T-helper 17 cell (primary cell): ENCODE data around the gene CAPZA1. TPM values are rescaled to one million over a fixed set of nuclear protein-coding genes. Genes with fewer than 3 reads are reported as not detected.

Experiments
- ATAC-seq: fragments of 150-1000 bp; cut with Tn5 transposase; 2 replicates; pipeline ENCODE4 v1.10.0; 2021; ENCODE audit warnings: mild to moderate bottlenecking, moderate library complexity
- DNase-seq, 3 donors: peaks; one replicate each; pipeline versions ENCODE4 v3.0.0 to v3.0.0-alpha.2; 2020 to 2021
- H3K9me3 ChIP-seq: one replicate; pipeline ENCODE4 v1.7.0; 2013; ENCODE audit warnings: low read length, mild to moderate bottlenecking; ENCODE audit not compliant: control insufficient read depth, poor library complexity, severe bottlenecking
- H3K27ac Mint-ChIP-seq: one replicate; pipeline ENCODE4 v1.8.0; 2022; ENCODE audit warnings: mild to moderate bottlenecking, moderate library complexity, mixed read lengths
- H3K27me3 Mint-ChIP-seq: one replicate; pipeline ENCODE4 v1.8.0; 2022; ENCODE audit warnings: mixed read lengths
- H3K36me3 Mint-ChIP-seq: one replicate; pipeline ENCODE4 v1.8.0; 2022; ENCODE audit warnings: low read depth, mixed read lengths
- H3K4me1 Mint-ChIP-seq: one replicate; pipeline ENCODE4 v1.8.0; 2022; ENCODE audit warnings: mild to moderate bottlenecking, mixed read lengths
- H3K4me3 Mint-ChIP-seq: one replicate; pipeline ENCODE4 v1.8.0; 2022; ENCODE audit warnings: mild to moderate bottlenecking, moderate library complexity, mixed read lengths
- total RNA-seq, 4 donors: library from RNA in 2 of 4; stranded (reverse) in 2 of 4; gene quantifications; one replicate each; pipeline ENCODE4 v1.2.3 and lab custom pipeline; 2022 to 2026

CAPZA1 gene
- total RNA-seq, 2 donors from 2014 or later, result 203 to 224 TPM

DNA sequence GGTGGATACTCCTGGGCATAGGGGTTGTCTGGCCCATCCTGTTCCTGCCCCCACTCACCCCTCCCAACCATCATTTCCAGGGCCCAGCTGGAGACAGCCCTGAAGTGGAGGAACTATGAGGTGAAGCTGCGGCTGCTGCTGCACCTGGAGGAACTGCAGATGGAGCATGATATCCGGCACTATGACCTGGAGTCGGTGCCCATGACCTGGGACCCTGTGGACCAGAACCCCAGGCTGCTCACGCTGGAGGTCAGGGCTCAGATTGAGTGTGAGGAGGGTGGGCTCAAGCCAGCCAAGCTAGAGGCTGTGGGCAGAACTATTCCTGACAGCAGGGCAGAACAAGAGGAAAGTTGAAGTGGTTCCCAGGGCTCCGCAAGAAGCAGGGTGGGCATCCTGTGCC, 73.0 kb downstream of the CAPZA1 start:
- H3K27ac Mint-ChIP-seq, result no peak overlapping the region
- peaks cover 9% of the 10 kb centered on the region for H3K36me3 Mint-ChIP-seq
- no peak for ATAC-seq
- H3K27me3 Mint-ChIP-seq, result no peaks in the 10 kb centered on the region
- no peaks in the 10 kb centered on the region for H3K9me3 ChIP-seq
- DNase-seq, result no peak
- peaks cover 15% of the 10 kb centered on the region for H3K4me1 Mint-ChIP-seq
- no peak overlapping the region for H3K4me3 Mint-ChIP-seq

DNA sequence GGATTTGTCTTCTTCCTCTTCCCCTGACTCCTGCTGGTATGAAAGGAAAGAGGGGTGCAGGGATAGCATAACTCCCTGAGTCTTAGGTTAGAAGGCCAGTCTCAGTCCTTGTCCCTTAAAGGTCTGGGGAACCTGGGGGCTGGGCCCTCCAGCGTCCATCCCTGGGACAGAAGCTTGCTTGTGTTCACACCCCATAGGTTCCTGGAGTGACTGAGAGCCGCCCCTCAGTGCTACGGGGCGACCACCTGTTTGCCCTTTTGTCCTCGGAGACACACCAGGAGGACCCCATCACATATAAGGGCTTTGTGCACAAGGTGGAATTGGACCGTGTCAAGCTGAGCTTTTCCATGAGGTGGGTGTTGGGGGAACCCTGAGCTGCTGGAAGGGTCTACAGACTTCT, 74.2 kb downstream of the CAPZA1 start:
- H3K9me3 ChIP-seq, result no peaks in the 10 kb centered on the region
- ATAC-seq (no peak), DNase-seq (no peak)
- H3K4me3 Mint-ChIP-seq, result no peak overlapping the region
- H3K27ac Mint-ChIP-seq, result no peak overlapping the region
- H3K27me3 Mint-ChIP-seq, result no peaks in the 10 kb centered on the region
- peaks cover 6% of the 10 kb centered on the region for H3K36me3 Mint-ChIP-seq
- H3K4me1 Mint-ChIP-seq, result peaks cover 6% of the 10 kb centered on the region

DNA sequence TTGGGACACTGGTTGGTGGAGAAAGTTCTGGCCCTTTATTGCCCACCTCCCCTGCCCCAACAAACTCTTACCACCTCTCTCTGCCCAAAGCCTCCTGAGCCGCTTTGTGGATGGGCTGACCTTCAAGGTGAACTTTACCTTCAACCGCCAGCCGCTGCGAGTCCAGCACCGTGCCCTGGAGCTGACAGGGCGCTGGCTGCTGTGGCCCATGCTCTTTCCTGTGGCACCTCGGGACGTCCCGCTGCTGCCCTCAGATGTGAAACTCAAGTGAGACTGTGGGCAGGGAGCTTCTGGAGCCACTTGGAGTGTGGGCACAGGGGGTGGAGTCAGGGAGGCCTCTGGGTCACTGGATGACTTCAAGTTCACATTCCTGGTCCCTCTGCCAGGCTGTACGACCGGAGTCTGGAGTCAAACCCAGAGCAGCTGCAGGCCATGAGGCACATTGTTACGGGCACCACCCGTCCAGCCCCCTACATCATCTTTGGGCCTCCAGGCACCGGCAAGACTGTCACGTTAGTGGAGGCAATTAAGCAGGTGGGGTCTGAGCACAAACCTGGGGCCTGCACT, 74.8 kb downstream of the CAPZA1 start:
- Mint-ChIP-seq H3K27ac (no peak overlapping the region), H3K36me3 (peaks cover 7% of the 10 kb centered on the region), H3K4me1 (peaks cover 4% of the 10 kb centered on the region), H3K4me3 (no peak overlapping the region), H3K27me3 (no peaks in the 10 kb centered on the region)
- no peaks in the 10 kb centered on the region for H3K9me3 ChIP-seq
- DNase-seq (no peak), ATAC-seq (no peak)

DNA sequence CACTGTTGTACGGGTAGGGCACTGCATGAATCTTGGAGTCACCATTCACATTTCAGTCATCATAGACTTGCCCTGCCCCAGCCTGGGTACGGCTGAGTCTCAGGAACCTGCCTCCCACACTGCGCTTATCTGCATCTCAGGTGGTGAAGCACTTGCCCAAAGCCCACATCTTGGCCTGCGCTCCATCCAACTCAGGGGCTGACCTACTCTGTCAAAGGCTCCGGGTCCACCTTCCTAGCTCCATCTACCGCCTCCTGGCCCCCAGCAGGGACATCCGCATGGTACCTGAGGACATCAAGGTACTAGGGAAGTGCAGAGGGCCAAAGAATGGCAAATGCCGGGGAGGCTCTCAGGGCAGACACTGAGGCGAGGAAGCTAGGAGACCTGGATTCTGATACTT, 75.6 kb downstream of the CAPZA1 start:
- Mint-ChIP-seq H3K27me3 (no peaks in the 10 kb centered on the region), H3K27ac (no peak overlapping the region), H3K4me3 (no peak overlapping the region), H3K4me1 (peaks cover 4% of the 10 kb centered on the region), H3K36me3 (peaks cover 8% of the 10 kb centered on the region)
- no peaks in the 10 kb centered on the region for H3K9me3 ChIP-seq
- no peak for DNase-seq
- ATAC-seq, result no peak

DNA sequence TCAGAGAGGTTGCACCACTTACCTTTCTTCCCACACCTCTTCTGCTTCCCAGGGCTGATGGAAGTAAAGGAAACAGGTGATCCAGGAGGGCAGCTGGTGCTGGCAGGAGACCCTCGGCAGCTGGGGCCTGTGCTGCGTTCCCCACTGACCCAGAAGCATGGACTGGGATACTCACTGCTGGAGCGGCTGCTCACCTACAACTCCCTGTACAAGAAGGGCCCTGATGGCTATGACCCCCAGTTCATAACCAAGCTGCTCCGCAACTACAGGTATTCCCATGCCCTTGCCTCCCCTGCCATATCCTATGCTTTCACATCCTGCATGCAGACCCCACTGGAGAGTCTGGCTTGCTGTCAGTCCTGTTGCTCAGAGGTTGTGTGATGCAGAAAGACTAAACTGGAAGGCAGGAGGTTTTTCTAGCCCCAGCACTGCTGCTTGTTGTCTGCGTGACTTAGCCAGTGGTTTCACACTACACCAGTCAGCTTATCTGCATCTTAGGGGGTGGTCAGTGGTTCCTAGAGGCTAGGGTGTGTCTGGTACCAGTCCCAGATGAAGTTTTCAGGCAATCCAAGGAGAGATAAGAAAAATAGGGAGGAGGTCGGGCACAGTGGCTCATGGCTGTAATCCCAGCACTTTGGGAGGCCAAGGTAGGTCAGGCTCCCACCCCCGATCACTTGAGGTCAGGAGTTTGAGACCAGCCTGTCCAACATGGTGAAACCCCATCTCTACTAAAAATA, 77.1 kb downstream of the CAPZA1 start:
- H3K36me3 Mint-ChIP-seq, result peaks cover 6% of the 10 kb centered on the region

DNA sequence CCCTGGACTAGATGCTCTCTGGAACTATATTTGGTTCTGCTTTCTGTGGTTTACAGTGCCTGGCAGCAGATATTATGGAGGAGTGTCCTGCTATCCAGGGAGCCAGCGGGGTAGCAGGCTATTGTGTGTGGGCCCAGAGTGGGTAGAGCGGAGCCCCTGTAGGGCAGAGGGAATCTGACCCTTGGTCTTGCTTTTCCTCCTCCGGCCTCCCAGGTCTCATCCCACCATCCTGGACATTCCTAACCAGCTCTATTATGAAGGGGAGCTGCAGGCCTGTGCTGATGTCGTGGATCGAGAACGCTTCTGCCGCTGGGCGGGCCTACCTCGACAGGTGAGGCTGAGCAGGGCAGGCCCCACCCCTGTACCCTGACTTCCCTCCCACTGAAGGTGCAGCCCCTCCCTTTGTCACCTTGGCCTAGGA, 78.2 kb downstream of the CAPZA1 start:
- H3K36me3 Mint-ChIP-seq, result peaks cover 6% of the 10 kb centered on the region
- no peaks in the 10 kb centered on the region for H3K9me3 ChIP-seq
- H3K4me3 Mint-ChIP-seq, result no peak overlapping the region
- peaks cover 15% of the 10 kb centered on the region for H3K4me1 Mint-ChIP-seq
- H3K27me3 Mint-ChIP-seq, result no peaks in the 10 kb centered on the region
- ATAC-seq (no peak), DNase-seq (no peak)
- no peak overlapping the region for H3K27ac Mint-ChIP-seq

More for the DNA sequence above, 77.1 kb downstream of the CAPZA1 start:
- no peak for DNase-seq
- no peaks in the 10 kb centered on the region for H3K9me3 ChIP-seq
- no peaks in the 10 kb centered on the region for H3K27me3 Mint-ChIP-seq
- peaks cover 7% of the 10 kb centered on the region for H3K4me1 Mint-ChIP-seq
- no peak overlapping the region for H3K4me3 Mint-ChIP-seq
- H3K27ac Mint-ChIP-seq, result no peak overlapping the region
- ATAC-seq, result no peak

DNA sequence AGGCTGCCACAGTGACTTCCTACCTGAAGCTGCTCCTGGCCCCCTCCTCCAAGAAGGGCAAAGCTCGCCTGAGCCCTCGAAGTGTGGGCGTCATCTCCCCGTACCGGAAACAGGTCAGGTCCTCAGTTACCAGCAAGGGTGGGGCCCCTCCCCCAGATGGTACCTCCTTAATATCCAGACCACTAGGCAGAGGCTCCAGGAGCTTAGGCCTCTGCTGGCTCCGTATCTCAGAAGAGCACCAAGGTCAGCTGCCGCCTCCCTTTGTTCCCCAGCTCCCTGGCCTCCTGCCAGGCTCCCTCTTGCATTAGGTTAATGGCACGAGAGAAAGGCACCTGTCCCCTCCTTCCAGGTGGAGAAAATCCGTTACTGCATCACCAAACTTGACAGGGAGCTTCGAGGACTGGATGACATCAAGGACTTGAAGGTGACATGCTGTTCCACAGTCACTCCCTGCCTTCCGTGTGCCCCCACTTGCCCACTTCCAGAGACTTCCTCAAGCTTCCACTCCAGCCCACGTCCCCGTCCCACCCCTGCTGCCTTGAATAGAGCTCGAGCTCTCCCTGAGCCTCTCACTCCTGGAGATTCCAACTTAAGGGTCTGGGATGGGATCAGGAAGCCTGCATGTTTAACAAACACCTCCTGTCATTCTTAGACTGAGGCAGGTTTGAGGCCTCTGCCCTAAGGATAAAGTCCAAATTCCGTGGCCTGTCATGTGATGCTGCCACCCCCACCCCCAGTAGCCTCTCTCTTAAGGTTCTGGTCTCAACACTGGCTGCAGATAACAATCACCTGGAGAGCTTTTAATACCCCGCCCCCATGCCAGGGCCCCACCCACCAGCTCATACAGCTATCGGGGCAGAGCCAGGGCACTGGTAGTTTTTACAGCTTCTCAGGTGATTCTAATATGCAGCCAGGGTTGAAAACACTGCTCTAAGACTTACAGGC, 79.0 kb downstream of the CAPZA1 start:
- no peaks in the 10 kb centered on the region for H3K9me3 ChIP-seq
- Mint-ChIP-seq H3K4me1 (peaks cover 15% of the 10 kb centered on the region), H3K27me3 (no peaks in the 10 kb centered on the region), H3K4me3 (no peak overlapping the region), H3K36me3 (peaks cover 6% of the 10 kb centered on the region), H3K27ac (peak overlapping the region; percentile 78)
- ATAC-seq (no peak), DNase-seq (no peak)

DNA sequence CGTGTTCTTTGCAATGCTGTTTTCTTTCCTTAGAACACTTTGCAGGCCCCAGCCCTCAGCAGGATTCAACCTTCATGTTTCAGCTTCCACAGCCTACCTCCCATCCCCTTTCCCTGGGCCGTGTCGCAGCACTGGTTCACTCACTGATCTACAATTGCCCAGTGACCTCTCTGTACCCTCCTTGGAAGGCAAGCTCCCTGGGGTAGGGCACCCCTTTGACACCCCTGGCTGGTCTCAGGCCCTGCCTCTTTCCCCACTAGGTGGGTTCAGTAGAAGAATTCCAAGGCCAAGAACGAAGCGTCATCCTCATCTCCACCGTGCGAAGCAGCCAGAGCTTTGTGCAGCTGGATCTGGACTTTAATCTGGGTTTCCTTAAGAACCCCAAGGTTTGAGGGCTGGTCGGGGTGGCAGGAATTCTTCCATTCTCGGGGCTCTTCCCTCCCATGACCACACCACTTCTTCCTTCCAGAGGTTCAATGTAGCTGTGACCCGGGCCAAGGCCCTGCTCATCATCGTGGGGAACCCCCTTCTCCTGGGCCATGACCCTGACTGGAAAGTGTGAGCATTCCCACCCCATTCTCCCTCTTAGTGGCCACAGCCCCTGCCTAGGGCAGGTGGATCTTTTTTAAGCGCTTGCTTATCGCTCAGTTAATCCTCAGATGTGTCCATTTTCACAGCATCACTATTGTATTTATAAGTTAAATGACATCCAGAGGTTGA, 80.0 kb downstream of the CAPZA1 start:
- H3K9me3 ChIP-seq, result no peaks in the 10 kb centered on the region
- Mint-ChIP-seq H3K4me3 (no peak overlapping the region), H3K36me3 (peaks cover 6% of the 10 kb centered on the region), H3K4me1 (peaks cover 20% of the 10 kb centered on the region), H3K27me3 (no peaks in the 10 kb centered on the region), H3K27ac (peak overlapping the region; percentile 78)
- ATAC-seq (no peak), DNase-seq (no peak)

DNA sequence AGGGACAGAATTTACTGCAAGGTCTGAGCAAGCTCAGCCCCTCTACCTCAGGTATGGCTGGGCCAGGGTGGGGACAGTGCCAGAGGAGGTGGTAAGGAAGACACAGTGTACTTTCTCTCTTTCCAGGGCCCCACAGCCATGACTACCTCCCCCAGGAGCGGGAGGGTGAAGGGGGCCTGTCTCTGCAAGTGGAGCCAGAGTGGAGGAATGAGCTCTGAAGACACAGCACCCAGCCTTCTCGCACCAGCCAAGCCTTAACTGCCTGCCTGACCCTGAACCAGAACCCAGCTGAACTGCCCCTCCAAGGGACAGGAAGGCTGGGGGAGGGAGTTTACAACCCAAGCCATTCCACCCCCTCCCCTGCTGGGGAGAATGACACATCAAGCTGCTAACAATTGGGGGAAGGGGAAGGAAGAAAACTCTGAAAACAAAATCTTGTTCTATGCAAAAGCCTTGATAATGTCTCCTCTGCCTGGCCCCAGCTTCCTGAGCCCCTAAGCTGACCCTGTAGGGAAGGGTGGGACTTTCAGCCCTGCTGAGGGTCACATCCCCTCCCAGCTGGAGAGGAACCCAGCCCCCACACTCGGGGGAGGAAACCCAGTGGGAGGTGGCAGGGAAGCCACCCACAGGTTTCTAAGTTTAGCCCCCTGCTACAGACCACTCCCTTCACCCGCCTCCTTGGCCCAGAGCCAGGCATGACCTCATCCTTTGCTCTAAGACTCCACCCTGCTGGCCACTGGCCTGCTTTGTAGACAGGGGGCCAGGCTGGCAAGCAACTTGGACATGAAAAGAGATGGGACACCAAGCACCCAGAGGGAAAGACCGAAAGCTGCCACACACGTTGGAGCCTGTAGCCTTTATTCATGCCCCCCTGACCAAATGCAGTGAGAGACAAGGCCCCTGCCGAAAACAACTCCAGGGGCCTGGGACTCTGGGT, 80.9 kb downstream of the CAPZA1 start:
- H3K4me3 Mint-ChIP-seq, result no peak overlapping the region
- H3K9me3 ChIP-seq, result no peaks in the 10 kb centered on the region
- H3K36me3 Mint-ChIP-seq, result peaks cover 6% of the 10 kb centered on the region
- peak overlapping the region; percentile 78 for H3K27ac Mint-ChIP-seq
- no peaks in the 10 kb centered on the region for H3K27me3 Mint-ChIP-seq
- ATAC-seq (peak; percentile 54), DNase-seq (peak in 2 of 3 donors; percentile 35 to 44)
- peaks cover 29% of the 10 kb centered on the region for H3K4me1 Mint-ChIP-seq

DNA sequence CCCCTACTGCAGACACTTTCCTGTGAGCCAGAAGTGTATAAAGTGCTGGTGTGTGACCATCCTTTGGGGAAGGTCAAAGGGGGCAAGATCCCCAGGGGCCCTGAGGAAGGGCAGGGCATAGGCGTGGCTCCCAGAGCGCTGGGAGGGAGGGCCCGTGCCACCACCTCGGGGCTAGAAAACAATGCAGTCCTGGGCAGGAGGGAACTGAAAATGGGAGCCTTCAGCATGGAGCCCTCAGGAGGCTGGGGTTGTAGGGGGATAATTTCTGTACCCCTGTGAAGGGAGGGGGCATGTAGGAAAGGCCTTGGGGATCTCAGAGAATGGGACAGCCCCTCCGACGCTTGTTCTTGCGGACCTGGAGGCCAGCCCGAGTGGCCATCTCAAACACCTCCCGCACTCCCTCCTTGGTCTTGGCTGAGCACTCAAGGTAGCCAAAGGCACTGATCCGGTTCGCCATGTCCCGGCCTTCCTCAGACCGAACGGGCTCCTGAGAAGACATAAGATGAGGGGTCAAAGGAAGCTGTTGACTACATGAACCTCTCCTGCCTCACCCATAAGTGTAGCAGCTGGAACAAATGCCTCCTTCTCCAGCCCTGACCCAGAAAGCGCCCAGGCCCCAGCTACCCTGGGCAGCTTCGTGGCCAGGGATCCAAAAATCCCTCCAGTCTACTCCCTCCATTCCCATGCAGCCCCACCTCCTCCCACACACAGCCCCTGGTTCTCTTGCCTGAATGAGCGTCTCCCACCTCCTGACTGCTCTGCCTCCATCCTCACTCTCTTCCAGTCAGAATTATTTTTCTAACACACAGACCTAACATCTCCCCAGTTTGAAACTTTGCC, 81.8 kb downstream of the CAPZA1 start:
- ATAC-seq (no peak), DNase-seq (no peak)
- no peaks in the 10 kb centered on the region for H3K9me3 ChIP-seq
- Mint-ChIP-seq H3K4me1 (peaks cover 37% of the 10 kb centered on the region), H3K4me3 (peak overlapping the region; percentile 53), H3K27me3 (no peaks in the 10 kb centered on the region), H3K36me3 (peaks cover 6% of the 10 kb centered on the region), H3K27ac (peak overlapping the region; percentile 78)

DNA sequence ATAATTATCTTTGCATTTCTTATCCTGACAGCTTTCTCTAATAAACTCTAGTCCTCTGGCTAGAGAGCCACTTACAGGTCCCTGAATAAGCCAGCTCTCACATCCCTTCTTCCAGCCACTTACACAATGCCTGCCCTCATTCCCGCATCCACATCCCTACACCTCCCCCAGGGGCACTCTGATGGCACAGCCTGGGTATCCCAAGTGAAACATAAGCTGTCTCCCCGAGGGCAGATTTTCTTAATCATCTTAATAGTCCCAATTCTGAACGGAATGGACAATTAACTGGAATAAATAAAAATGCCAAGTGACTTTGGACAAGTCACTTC, 82.4 kb downstream of the CAPZA1 start:
- Mint-ChIP-seq H3K27me3 (no peaks in the 10 kb centered on the region), H3K36me3 (peaks cover 6% of the 10 kb centered on the region), H3K4me3 (peak overlapping the region; percentile 53), H3K27ac (peak overlapping the region; percentile 78), H3K4me1 (peaks cover 37% of the 10 kb centered on the region)
- no peaks in the 10 kb centered on the region for H3K9me3 ChIP-seq
- ATAC-seq (no peak), DNase-seq (no peak)
